A549 treated with GW870086 at 1 μM for 4 hours (cell line): Measurements from ENCODE around the gene SLC19A2. TPM values are rescaled to one million over a fixed set of nuclear protein-coding genes. Genes with fewer than 3 reads are reported as not detected.

Source experiments
- total RNA-seq: library from RNA; stranded (reverse); fragments of 200-300 nt; extraction: Qiagen RNA extraction; gene quantifications from 5 replicates; pipeline ENCODE4 v1.2.3, GENCODE V29; 2022; ENCODE audit warnings: low read depth

SLC19A2 gene
- 15.4 to 21.4 TPM (median 20.5 TPM) in 5 replicates for total RNA-seq

GRCh38 chr1:169485431-169486280, at the start of gene SLC19A2:
Gene SLC19A2, minus strand, starts transcription at chr1:169485944. Its CDS starts 178 bp downstream, at chr1:169485766.

DNA sequence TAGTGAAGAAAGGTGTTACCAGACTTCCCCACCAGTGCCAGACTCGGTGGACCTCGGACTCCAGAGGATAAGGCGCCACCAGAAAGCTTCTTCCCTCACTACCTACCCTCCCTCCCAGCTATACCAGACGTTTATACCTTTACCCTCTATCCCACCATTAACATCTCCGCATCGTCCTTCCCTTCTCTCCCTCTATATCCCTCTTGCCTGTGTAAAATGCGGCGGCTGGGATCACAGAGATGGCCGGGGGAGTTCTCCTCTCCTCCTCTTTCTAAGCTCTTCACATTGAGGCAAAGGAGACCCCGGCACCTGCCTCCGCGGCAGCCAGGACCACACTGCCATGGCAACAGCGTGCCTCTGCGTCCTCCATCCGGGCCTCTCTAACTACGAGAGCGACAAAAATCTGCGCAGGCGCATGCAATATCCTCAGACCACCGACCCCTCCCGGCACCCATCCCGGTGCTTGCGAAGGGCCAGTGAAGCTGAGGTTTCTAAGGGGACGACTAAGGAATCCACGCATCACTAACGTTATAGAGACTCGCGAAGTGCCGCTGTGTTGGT, 58.6 kb downstream of the SLC19A2 start, which contains the start of gene CCDC181:
Gene CCDC181, minus strand, starts transcription at position 394 of the 561 bp plus-strand sequence. CDS start 2,547 bp downstream, outside the sequence.

Other genes with a start within 250 kb of the SLC19A2 start
- 17.0 to 35.9 TPM (median 20.4 TPM) in 5 replicates for gene NME7, start 118.1 kb downstream of the SLC19A2 start, total RNA-seq
- gene BLZF1, start 117.7 kb downstream of the SLC19A2 start, total RNA-seq, result 12.4 to 19.5 TPM (median 15.2 TPM) in 5 replicates
- 0.13 to 0.29 TPM (median 0.19 TPM) in 4 of 5 replicates, not detected in the other for gene CCDC181, start 58.5 kb downstream of the SLC19A2 start, total RNA-seq
- 0.05 to 0.43 TPM (median 0.06 TPM) in 5 replicates for gene F5, start 100.5 kb upstream of the SLC19A2 start, total RNA-seq
- gene SELP, start 144.2 kb upstream of the SLC19A2 start, total RNA-seq, result not detected in 5 replicates
- gene SELL, start 225.7 kb upstream of the SLC19A2 start, total RNA-seq, result 0.08 to 1.5 TPM (median 0.17 TPM) in 5 replicates
- not detected in 5 replicates for gene SELE, start 248.1 kb upstream of the SLC19A2 start, total RNA-seq